ENCODE measurements around the gene LRRC3.

LRRC3 gene

DNA sequence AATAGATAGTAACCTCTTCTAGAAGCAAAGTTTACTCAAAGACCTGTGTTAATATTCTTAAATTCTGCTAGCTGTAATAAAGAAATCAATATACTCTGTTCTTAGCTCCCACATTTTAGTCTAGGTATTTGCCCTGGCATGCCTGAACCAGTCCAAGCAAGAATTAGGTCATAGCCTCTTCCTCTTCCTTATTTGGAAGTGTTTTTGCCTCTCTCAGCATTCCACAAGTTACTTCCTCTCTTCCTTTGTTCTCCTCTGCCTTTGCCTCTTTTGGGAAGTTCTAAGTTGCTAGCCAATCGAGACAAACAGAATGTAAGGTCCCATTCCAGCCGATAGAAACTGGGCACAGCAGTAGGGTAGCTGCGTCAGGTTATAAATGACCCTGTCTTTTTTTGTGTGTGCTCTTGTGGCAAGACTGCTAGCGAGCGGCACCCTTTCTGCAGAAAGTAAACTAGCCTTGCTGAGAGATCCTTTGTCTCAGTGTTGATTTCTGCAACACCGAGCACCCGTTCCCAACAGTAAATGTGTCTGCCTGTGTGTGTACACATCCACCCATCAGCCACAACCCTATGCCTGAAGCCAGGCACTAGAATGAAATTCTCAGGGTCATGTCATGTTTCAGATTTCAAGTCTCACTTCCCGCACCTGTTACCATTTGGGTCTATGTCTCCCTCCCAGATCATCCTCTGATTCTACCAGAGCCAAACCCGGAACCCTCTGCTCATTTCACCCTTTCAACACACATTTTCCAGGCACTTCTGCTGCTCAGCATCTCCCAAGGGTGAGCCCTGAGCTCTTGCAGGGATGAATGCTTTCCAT, 37.5 kb downstream of the LRRC3 start:
- Histone ChIP-seq H2AK5ac (ENCODE audit: low read length, severe bottlenecking) (no peak overlapping the region), H2BK5ac (ENCODE audit: low read depth, low read length, poor library complexity, severe bottlenecking) (no peak overlapping the region), H3K23ac (ENCODE audit: low read length in 2 of 2) (no peak overlapping the region), H3K4me3 (ENCODE audit: insufficient read depth in 1 of 2, low read depth in 1 of 2, low read length in 2 of 2) (peak overlapping the region in 1 of 2 experiments; percentile 29), H3K14ac (ENCODE audit: low read length in 2 of 2) (no peak overlapping the region), H2BK15ac (ENCODE audit: low read depth, poor library complexity, severe bottlenecking) (no peak overlapping the region), H2BK120ac (ENCODE audit: low read depth, low read length) (no peak overlapping the region), H4K91ac (ENCODE audit: low read length) (no peak overlapping the region), H3K18ac (ENCODE audit: low read depth in 1 of 2, low read length in 2 of 2) (no peak overlapping the region), H3K36me3 (ENCODE audit: control insufficient read depth in 1 of 2, insufficient read depth in 2 of 2, low read depth in 1 of 2, low read length in 2 of 2) (no peaks in the 10 kb centered on the region), H3K4me1 (ENCODE audit: control insufficient read depth, insufficient read depth, low read depth, low read length) (no peaks in the 10 kb centered on the region), H3K79me1 (replicated peaks; ENCODE audit: low read length, poor library complexity, severe bottlenecking) (no peaks in the 10 kb centered on the region), H3K9me3 (ENCODE audit: control insufficient read depth, low read length) (peaks cover 23% of the 10 kb centered on the region), H3K27ac (ENCODE audit: low read length, poor library complexity, severe bottlenecking) (no peak overlapping the region), H3K9ac (ENCODE audit: low read length) (no peak overlapping the region), H2BK12ac (ENCODE audit: low read length in 2 of 2) (no peak overlapping the region), H3K4me2 (ENCODE audit: low read length, poor library complexity, severe bottlenecking) (no peak overlapping the region), H4K8ac (ENCODE audit: low read length) (no peak overlapping the region), H2AFZ (ENCODE audit: low read depth, low read length) (no peak overlapping the region), H3K4ac (ENCODE audit: low read depth in 1 of 2, low read length in 2 of 2) (no peak overlapping the region), H3K27me3 (ENCODE audit: control insufficient read depth in 1 of 2, insufficient read depth in 1 of 2, low read length in 2 of 2) (peaks cover 19 to 31% of the 10 kb centered on the region in 2 experiments)
- 89% methylated on average over 9 of the region's 9 CpGs for WGBS
- DNase-seq: no peak

GRCh38 chr21:44494418-44494817, 39.1 kb downstream of the LRRC3 start:
- H2BK12ac ChIP-seq (ENCODE audit: low read length in 2 of 2): no peak overlapping the region

DNA sequence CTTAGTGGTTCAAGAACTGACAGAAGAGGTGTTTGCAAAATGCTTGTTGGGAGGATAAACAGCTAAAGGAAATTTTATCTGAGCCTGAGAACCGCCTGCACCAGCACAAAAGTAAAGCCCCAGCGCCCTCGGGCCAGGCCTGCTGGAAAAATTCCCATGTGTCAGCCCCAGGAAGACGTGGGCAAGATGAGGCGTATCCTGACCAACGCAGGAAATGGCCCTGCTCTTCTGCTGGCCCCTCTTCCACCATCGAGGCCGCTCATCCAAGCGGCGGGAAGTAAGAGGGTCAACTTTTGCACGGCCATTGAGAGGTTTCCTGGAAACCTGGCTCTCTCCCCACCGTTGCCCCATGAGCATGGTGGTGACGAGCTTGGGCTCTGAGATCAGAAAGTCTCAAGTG, 39.6 kb downstream of the LRRC3 start:
- WGBS: 91% methylated on average over 13 of the region's 13 CpGs
- Histone ChIP-seq H3K4me1 (ENCODE audit: control insufficient read depth, insufficient read depth, low read depth, low read length) (no peaks in the 10 kb centered on the region), H3K4me2 (ENCODE audit: low read length, poor library complexity, severe bottlenecking) (no peak overlapping the region), H3K27me3 (ENCODE audit: control insufficient read depth in 1 of 2, insufficient read depth in 1 of 2, low read length in 2 of 2) (peaks cover 16 to 35% of the 10 kb centered on the region in 2 experiments), H2BK5ac (ENCODE audit: low read depth, low read length, poor library complexity, severe bottlenecking) (no peak overlapping the region), H3K27ac (ENCODE audit: low read length, poor library complexity, severe bottlenecking) (no peak overlapping the region), H3K18ac (ENCODE audit: low read depth in 1 of 2, low read length in 2 of 2) (no peak overlapping the region), H3K4me3 (ENCODE audit: insufficient read depth in 1 of 2, low read depth in 1 of 2, low read length in 2 of 2) (no peak overlapping the region), H3K9ac (ENCODE audit: low read length) (no peak overlapping the region), H2BK120ac (ENCODE audit: low read depth, low read length) (no peak overlapping the region), H3K4ac (ENCODE audit: low read depth in 1 of 2, low read length in 2 of 2) (no peak overlapping the region), H2AK5ac (ENCODE audit: low read length, severe bottlenecking) (no peak overlapping the region), H3K9me3 (ENCODE audit: control insufficient read depth, low read length) (peaks cover 23% of the 10 kb centered on the region), H3K36me3 (ENCODE audit: control insufficient read depth in 1 of 2, insufficient read depth in 2 of 2, low read depth in 1 of 2, low read length in 2 of 2) (no peaks in the 10 kb centered on the region), H3K23ac (ENCODE audit: low read length in 2 of 2) (no peak overlapping the region), H4K8ac (ENCODE audit: low read length) (no peak overlapping the region), H4K91ac (ENCODE audit: low read length) (no peak overlapping the region), H2BK12ac (ENCODE audit: low read length in 2 of 2) (no peak overlapping the region), H2AFZ (ENCODE audit: low read depth, low read length) (no peak overlapping the region), H3K14ac (ENCODE audit: low read length in 2 of 2) (no peak overlapping the region), H3K79me1 (replicated peaks; ENCODE audit: low read length, poor library complexity, severe bottlenecking) (no peaks in the 10 kb centered on the region), H2BK15ac (ENCODE audit: low read depth, poor library complexity, severe bottlenecking) (no peak overlapping the region)
- no peak for DNase-seq

More at GRCh38 chr21:44494418-44494817, 39.1 kb downstream of the LRRC3 start:
- WGBS: 88% methylated on average over 13 of the region's 17 CpGs
- Histone ChIP-seq H3K36me3 (ENCODE audit: control insufficient read depth in 1 of 2, insufficient read depth in 2 of 2, low read depth in 1 of 2, low read length in 2 of 2) (no peaks in the 10 kb centered on the region), H2BK5ac (ENCODE audit: low read depth, low read length, poor library complexity, severe bottlenecking) (no peak overlapping the region), H3K4me2 (ENCODE audit: low read length, poor library complexity, severe bottlenecking) (no peak overlapping the region), H4K8ac (ENCODE audit: low read length) (no peak overlapping the region), H2AFZ (ENCODE audit: low read depth, low read length) (no peak overlapping the region), H3K27me3 (ENCODE audit: control insufficient read depth in 1 of 2, insufficient read depth in 1 of 2, low read length in 2 of 2) (peaks cover 14 to 34% of the 10 kb centered on the region in 2 experiments), H3K18ac (ENCODE audit: low read depth in 1 of 2, low read length in 2 of 2) (no peak overlapping the region), H3K9ac (ENCODE audit: low read length) (no peak overlapping the region), H3K4me3 (ENCODE audit: insufficient read depth in 1 of 2, low read depth in 1 of 2, low read length in 2 of 2) (no peak overlapping the region), H3K9me3 (ENCODE audit: control insufficient read depth, low read length) (peaks cover 23% of the 10 kb centered on the region), H3K4me1 (ENCODE audit: control insufficient read depth, insufficient read depth, low read depth, low read length) (no peaks in the 10 kb centered on the region), H3K23ac (ENCODE audit: low read length in 2 of 2) (no peak overlapping the region), H2BK120ac (ENCODE audit: low read depth, low read length) (no peak overlapping the region), H2BK15ac (ENCODE audit: low read depth, poor library complexity, severe bottlenecking) (no peak overlapping the region), H3K79me1 (replicated peaks; ENCODE audit: low read length, poor library complexity, severe bottlenecking) (no peaks in the 10 kb centered on the region), H3K27ac (ENCODE audit: low read length, poor library complexity, severe bottlenecking) (no peak overlapping the region), H2AK5ac (ENCODE audit: low read length, severe bottlenecking) (no peak overlapping the region), H3K14ac (ENCODE audit: low read length in 2 of 2) (no peak overlapping the region), H4K91ac (ENCODE audit: low read length) (no peak overlapping the region), H3K4ac (ENCODE audit: low read depth in 1 of 2, low read length in 2 of 2) (no peak overlapping the region)
- no peak for DNase-seq

DNA sequence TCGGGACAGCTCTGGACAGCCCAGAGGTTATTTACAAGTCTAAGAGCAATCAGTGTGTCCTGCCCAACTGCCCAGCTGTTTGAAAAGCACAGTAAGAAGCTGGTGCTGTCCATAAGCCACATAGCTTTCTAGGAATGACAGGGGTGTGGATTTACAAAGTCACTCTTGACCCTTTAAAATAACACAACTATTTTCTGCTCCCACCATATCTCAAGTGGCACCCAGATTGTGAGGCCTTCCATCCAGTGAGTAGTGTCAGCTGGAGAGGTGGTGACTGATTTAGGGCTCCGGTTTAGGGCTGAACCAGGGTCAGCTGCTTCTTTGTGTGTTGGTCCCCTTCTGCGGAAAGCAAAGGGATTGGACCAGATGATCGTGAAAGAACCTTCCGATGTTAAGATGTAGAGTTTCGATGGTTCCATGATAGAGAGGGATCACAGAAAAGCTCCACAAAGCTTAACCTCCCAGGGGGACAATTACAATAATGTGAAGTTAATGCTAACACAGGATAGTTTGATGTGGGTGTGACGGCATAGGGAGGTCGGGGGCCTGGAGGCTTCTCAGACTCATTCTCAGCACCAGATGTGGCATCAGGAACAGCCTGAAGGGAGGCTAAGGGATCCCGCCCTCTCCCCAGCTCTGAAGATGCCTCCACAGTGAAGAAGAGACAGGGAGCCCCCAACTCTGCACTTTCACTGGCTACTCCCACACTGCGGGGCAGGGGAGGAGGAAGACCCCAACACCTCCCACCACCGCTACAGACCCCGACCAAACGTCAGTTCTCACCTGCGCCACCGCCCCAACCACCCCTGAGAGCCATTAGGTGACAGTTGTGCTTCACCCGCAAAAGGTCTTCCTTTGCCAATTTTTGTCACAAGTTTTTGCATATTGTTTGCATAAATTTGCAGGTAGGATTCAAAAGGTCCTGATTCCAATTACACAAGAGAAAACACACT, 40.6 kb downstream of the LRRC3 start:
- no peak overlapping the region for H4K8ac ChIP-seq (ENCODE audit: low read length)
- H3K27ac ChIP-seq (ENCODE audit: low read length, poor library complexity, severe bottlenecking): no peak overlapping the region
- peaks cover 23% of the 10 kb centered on the region for H3K9me3 ChIP-seq (ENCODE audit: control insufficient read depth, low read length)
- no peaks in the 10 kb centered on the region for H3K36me3 ChIP-seq (ENCODE audit: control insufficient read depth in 1 of 2, insufficient read depth in 2 of 2, low read depth in 1 of 2, low read length in 2 of 2)
- H3K27me3 ChIP-seq (ENCODE audit: control insufficient read depth in 1 of 2, insufficient read depth in 1 of 2, low read length in 2 of 2): peaks cover 20 to 39% of the 10 kb centered on the region in 2 experiments
- H3K18ac ChIP-seq (ENCODE audit: low read depth in 1 of 2, low read length in 2 of 2): no peak overlapping the region
- H2AFZ ChIP-seq (ENCODE audit: low read depth, low read length): no peak overlapping the region
- H2BK5ac ChIP-seq (ENCODE audit: low read depth, low read length, poor library complexity, severe bottlenecking): no peak overlapping the region
- H2BK120ac ChIP-seq (ENCODE audit: low read depth, low read length): no peak overlapping the region
- 87% methylated on average over 11 of the region's 16 CpGs for WGBS
- no peak overlapping the region for H3K4ac ChIP-seq (ENCODE audit: low read depth in 1 of 2, low read length in 2 of 2)
- no peaks in the 10 kb centered on the region for H3K4me1 ChIP-seq (ENCODE audit: control insufficient read depth, insufficient read depth, low read depth, low read length)
- no peak for DNase-seq
- no peaks in the 10 kb centered on the region for H3K79me1 ChIP-seq (replicated peaks; ENCODE audit: low read length, poor library complexity, severe bottlenecking)
- peak overlapping the region; percentile 59 for H3K9ac ChIP-seq (ENCODE audit: low read length)
- H3K4me3 ChIP-seq (ENCODE audit: insufficient read depth in 1 of 2, low read depth in 1 of 2, low read length in 2 of 2): peak overlapping the region in 1 of 2 experiments; percentile 71
- no peak overlapping the region for H2AK5ac ChIP-seq (ENCODE audit: low read length, severe bottlenecking)
- H4K91ac ChIP-seq (ENCODE audit: low read length): no peak overlapping the region
- no peak overlapping the region for H3K14ac ChIP-seq (ENCODE audit: low read length in 2 of 2)
- no peak overlapping the region for H3K23ac ChIP-seq (ENCODE audit: low read length in 2 of 2)
- no peak overlapping the region for H2BK15ac ChIP-seq (ENCODE audit: low read depth, poor library complexity, severe bottlenecking)
- no peak overlapping the region for H2BK12ac ChIP-seq (ENCODE audit: low read length in 2 of 2)
- no peak overlapping the region for H3K4me2 ChIP-seq (ENCODE audit: low read length, poor library complexity, severe bottlenecking)
